Colonic mucosa (tissue), 4 donors: ENCODE results near the gene COL21A1. TPM values are rescaled to one million over a fixed set of nuclear protein-coding genes. Genes with fewer than 3 reads are reported as not detected.

Experiments
- DNase-seq: peaks from one replicate; pipeline ENCODE4 v3.0.0-alpha.2; 2020
- H3K27ac ChIP-seq: fragments of 200-600 bp; one replicate; pipeline ENCODE4 v1.8.0; 2021
- H3K27me3 ChIP-seq: fragments of 200-600 bp; one replicate; pipeline ENCODE4 v1.8.0; 2021
- H3K36me3 ChIP-seq: fragments of 200-600 bp; one replicate; pipeline ENCODE4 v1.8.0; 2021
- H3K4me1 ChIP-seq: fragments of 200-600 bp; one replicate; pipeline ENCODE4 v1.8.0; 2021; ENCODE audit warnings: mild to moderate bottlenecking
- H3K4me3 ChIP-seq: fragments of 200-600 bp; one replicate; pipeline ENCODE4 v1.8.0; 2021
- H3K9ac ChIP-seq, 2 donors: one replicate each; pipeline ENCODE4 v1.7.0; 2013; ENCODE audit warnings: control low read depth in 2 of 2, low read depth in 2 of 2, low read length in 2 of 2
- H3K9me3 ChIP-seq: fragments of 200-600 bp; one replicate; pipeline ENCODE4 v1.8.0; 2021
- intact Hi-C: fragments of 100-400 bp; cut with DNase I; formaldehyde crosslinking; loops from one replicate; pipeline ENCODE4 v1.14.1; 2022
- total RNA-seq, 2 donors: library from RNA; stranded (reverse); fragmentation: NEBNext Ultra II Directional in 1 of 2; extraction: Animal tissue kit (Norgen Biotek cat#: 25700) in 1 of 2; gene quantifications; one replicate each; pipeline ENCODE4 v1.2.1, GENCODE V29; 2021
- TF ChIP-seq, protein P1 (sequence below): fragments of 200-600 bp; IDR thresholded peaks from one replicate; pipeline ENCODE4 v1.8.0; 2022; ENCODE audit warnings: antibody characterized with exemption, mild to moderate bottlenecking
- donor health status: healthy.
- donor health status: DM: no; HTN: no; CAD: no.
- donor health status: DM: no; HTN: no; CAD: no.

Gene COL21A1
- total RNA-seq, 2 donors from 2014 or later, result 0.79 to 1.9 TPM

- TF ChIP-seq, protein P1, sequence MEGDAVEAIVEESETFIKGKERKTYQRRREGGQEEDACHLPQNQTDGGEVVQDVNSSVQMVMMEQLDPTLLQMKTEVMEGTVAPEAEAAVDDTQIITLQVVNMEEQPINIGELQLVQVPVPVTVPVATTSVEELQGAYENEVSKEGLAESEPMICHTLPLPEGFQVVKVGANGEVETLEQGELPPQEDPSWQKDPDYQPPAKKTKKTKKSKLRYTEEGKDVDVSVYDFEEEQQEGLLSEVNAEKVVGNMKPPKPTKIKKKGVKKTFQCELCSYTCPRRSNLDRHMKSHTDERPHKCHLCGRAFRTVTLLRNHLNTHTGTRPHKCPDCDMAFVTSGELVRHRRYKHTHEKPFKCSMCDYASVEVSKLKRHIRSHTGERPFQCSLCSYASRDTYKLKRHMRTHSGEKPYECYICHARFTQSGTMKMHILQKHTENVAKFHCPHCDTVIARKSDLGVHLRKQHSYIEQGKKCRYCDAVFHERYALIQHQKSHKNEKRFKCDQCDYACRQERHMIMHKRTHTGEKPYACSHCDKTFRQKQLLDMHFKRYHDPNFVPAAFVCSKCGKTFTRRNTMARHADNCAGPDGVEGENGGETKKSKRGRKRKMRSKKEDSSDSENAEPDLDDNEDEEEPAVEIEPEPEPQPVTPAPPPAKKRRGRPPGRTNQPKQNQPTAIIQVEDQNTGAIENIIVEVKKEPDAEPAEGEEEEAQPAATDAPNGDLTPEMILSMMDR, result no peak
- Histone ChIP-seq H3K9me3 (no peaks in the 10 kb centered on the region), H3K27ac (no peak overlapping the region), H3K4me3 (no peak overlapping the region), H3K36me3 (no peaks in the 10 kb centered on the region), H3K4me1 (no peaks in the 10 kb centered on the region), H3K27me3 (no peaks in the 10 kb centered on the region), H3K9ac (no peak overlapping the region)
- intact Hi-C loops, result no loop called here
- no peak for DNase-seq
These were observed 200.8 kb downstream of the COL21A1 start for GRCh38 chr6:56046576-56046975.

DNA sequence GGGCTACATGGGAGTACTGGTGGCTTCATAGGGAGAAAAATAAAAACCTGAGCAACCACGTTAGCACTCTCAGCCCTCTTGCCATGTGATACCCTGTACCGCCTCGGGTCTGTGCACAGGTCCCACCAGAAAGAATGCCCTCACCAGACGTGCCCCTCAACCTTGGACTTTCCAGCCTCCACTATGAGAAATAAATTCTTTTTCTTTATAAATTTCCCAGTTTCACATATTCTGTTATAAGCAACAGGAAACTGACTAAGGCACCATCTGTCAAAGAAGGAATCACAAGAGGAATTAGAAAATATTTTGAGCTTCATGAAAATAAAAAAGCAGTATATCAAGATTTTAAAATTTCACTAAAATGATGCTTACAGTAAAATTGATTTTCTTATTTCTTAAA lies 203.6 kb downstream of the COL21A1 start:
- no peaks in the 10 kb centered on the region for H3K36me3 ChIP-seq
- intact Hi-C loops, result no loop called here
- no peak overlapping the region for H3K4me3 ChIP-seq
- no peaks in the 10 kb centered on the region for H3K27me3 ChIP-seq
- H3K9ac ChIP-seq, result no peak overlapping the region
- TF ChIP-seq, protein P1, result no peak
- no peak for DNase-seq
- H3K9me3 ChIP-seq, result no peaks in the 10 kb centered on the region
- H3K4me1 ChIP-seq, result no peaks in the 10 kb centered on the region
- no peak overlapping the region for H3K27ac ChIP-seq

DNA sequence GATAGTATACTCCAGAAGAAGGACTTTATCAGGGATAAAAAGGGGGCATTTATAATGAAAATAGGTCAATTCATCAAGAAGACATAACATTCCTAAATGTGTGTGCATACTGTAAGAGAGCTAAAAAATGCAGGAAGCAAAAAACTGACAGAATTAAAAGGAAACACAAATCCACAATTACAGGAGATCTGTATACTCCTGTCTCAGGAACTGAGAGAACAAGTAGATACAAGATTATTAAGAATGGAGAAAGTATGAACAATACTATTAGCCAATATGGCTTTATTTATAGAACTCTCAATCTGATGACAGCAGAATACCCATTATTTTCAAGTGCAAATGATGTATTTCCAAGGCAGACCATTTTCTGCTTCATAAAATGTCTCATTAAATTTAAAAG lies 204.3 kb downstream of the COL21A1 start:
- no peak overlapping the region for H3K27ac ChIP-seq
- TF ChIP-seq, protein P1, result no peak
- H3K36me3 ChIP-seq, result no peaks in the 10 kb centered on the region
- no peak for DNase-seq
- no peak overlapping the region for H3K9ac ChIP-seq
- H3K4me1 ChIP-seq, result no peaks in the 10 kb centered on the region
- H3K27me3 ChIP-seq, result no peaks in the 10 kb centered on the region
- intact Hi-C loops, result no loop called here
- H3K9me3 ChIP-seq, result no peaks in the 10 kb centered on the region
- no peak overlapping the region for H3K4me3 ChIP-seq

- Histone ChIP-seq H3K27me3 (no peaks in the 10 kb centered on the region), H3K9me3 (no peaks in the 10 kb centered on the region), H3K9ac (no peak overlapping the region), H3K27ac (no peak overlapping the region), H3K4me3 (no peak overlapping the region), H3K4me1 (no peaks in the 10 kb centered on the region), H3K36me3 (no peaks in the 10 kb centered on the region)
- TF ChIP-seq, protein P1, result no peak
- DNase-seq, result no peak
- intact Hi-C loops, result no loop called here
These were observed 205.8 kb downstream of the COL21A1 start for GRCh38 chr6:56041591-56041990.

DNA sequence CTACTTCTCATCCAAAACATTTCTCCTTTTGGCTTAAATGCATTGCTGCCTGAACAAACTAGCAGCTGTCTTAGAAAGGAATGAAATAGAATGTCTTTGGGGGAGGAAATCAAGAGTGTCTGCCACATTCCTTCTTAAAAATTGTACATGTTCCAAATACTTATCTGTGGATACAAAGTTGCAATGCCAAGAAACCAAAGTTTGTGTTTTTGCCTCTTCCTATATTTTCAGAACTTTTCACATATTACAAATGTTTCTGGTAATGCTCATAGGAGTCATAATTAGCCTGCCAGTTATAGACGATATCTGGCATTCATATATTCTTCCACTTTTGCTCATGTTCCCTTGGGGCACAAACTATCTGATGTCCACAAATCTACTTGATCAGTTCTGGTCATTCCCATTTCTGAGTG lies 206.5 kb downstream of the COL21A1 start:
- DNase-seq, result no peak
- TF ChIP-seq, protein P1, result no peak
- Histone ChIP-seq H3K9ac (no peak overlapping the region), H3K27me3 (no peaks in the 10 kb centered on the region), H3K4me3 (no peak overlapping the region), H3K36me3 (no peaks in the 10 kb centered on the region), H3K9me3 (no peaks in the 10 kb centered on the region), H3K4me1 (no peaks in the 10 kb centered on the region), H3K27ac (no peak overlapping the region)
- intact Hi-C loops, result no loop called here

GRCh38 chr6:56040223-56040622 lies 207.2 kb downstream of the COL21A1 start:
- Histone ChIP-seq H3K4me3 (no peak overlapping the region), H3K27ac (no peak overlapping the region), H3K27me3 (no peaks in the 10 kb centered on the region), H3K4me1 (no peaks in the 10 kb centered on the region), H3K36me3 (no peaks in the 10 kb centered on the region), H3K9ac (no peak overlapping the region), H3K9me3 (no peaks in the 10 kb centered on the region)
- DNase-seq, result no peak
- intact Hi-C loops, result no loop called here
- TF ChIP-seq, protein P1, result no peak
